Bronchial epithelial cell (primary cell): ENCODE results near the gene MICAL2. TPM values are rescaled to one million over a fixed set of nuclear protein-coding genes. Genes with fewer than 3 reads are reported as not detected.

Experiments used
- DNase-seq: peaks from one replicate; pipeline ENCODE4 v3.0.0-alpha.2; 2010; ENCODE audit warnings: low read depth
- FAIRE-seq: peaks from 2 replicates; lab custom pipeline; 2011; peaks lifted over from hg19 to GRCh38; lab: Jason Lieb, UNC
- H3K27me3 ChIP-seq: 2 replicates; pipeline ENCODE4 v1.5.1; 2011; ENCODE audit warnings: low read length; ENCODE audit not compliant: control insufficient read depth, insufficient read depth
- H3K36me3 ChIP-seq: 2 replicates; pipeline ENCODE4 v1.5.1; 2011; ENCODE audit warnings: low read length; ENCODE audit not compliant: control insufficient read depth, insufficient read depth
- H3K4me3 ChIP-seq: 2 replicates; pipeline ENCODE4 v1.5.1; 2011; ENCODE audit warnings: mild to moderate bottlenecking, low read depth, low read length, control low read depth
- CTCF ChIP-seq: IDR thresholded peaks from 2 replicates; pipeline ENCODE4 v1.5.1; 2011; ENCODE audit warnings: mild to moderate bottlenecking, moderate library complexity, low read length, control low read depth, inconsistent platforms; ENCODE audit not compliant: insufficient read depth, severe bottlenecking
- total RNA-seq: library from RNA; depleted of rRNA; stranded (reverse); fragments of >200 nt; gene quantifications from 2 replicates; pipeline ENCODE4 v1.2.1, GENCODE V29; 2014

Gene MICAL2
- total RNA-seq, 1 donor from 2014 or later: 75.0 TPM

- no peak for DNase-seq
- Histone ChIP-seq H3K36me3 (peaks cover 16% of the 10 kb centered on the region), H3K4me3 (no peak overlapping the region), H3K27me3 (no peaks in the 10 kb centered on the region)
- FAIRE-seq: no peak
- TF ChIP-seq CTCF: no peak
Observed at GRCh38 chr11:12235080-12235479, 124.7 kb downstream of the MICAL2 start.

- TF ChIP-seq CTCF: no peak
- Histone ChIP-seq H3K4me3 (no peak overlapping the region), H3K36me3 (peaks cover 15% of the 10 kb centered on the region), H3K27me3 (no peaks in the 10 kb centered on the region)
- no peak for DNase-seq
- no peak for FAIRE-seq
Observed at GRCh38 chr11:12235553-12235946, 125.2 kb downstream of the MICAL2 start.

GRCh38 chr11:12235947-12236743 lies 125.8 kb downstream of the MICAL2 start:
- Histone ChIP-seq H3K36me3 (peaks cover 20% of the 10 kb centered on the region), H3K4me3 (no peak overlapping the region), H3K27me3 (no peaks in the 10 kb centered on the region)
- peak; percentile 51 for TF ChIP-seq CTCF
- DNase-seq (peak; percentile 62), FAIRE-seq (no peak)

- FAIRE-seq (no peak), DNase-seq (no peak)
- H3K27me3 ChIP-seq: no peaks in the 10 kb centered on the region
- H3K4me3 ChIP-seq: no peak overlapping the region
- peaks cover 21% of the 10 kb centered on the region for H3K36me3 ChIP-seq
- no peak for TF ChIP-seq CTCF
Observed at GRCh38 chr11:12236744-12237101, 126.3 kb downstream of the MICAL2 start.

GRCh38 chr11:12237381-12237784 lies 127.0 kb downstream of the MICAL2 start:
- DNase-seq (no peak), FAIRE-seq (no peak)
- no peak overlapping the region for H3K4me3 ChIP-seq
- H3K36me3 ChIP-seq: peaks cover 27% of the 10 kb centered on the region
- TF ChIP-seq CTCF: no peak
- H3K27me3 ChIP-seq: no peaks in the 10 kb centered on the region

- TF ChIP-seq CTCF: no peak
- Histone ChIP-seq H3K27me3 (no peaks in the 10 kb centered on the region), H3K36me3 (peaks cover 29% of the 10 kb centered on the region), H3K4me3 (no peak overlapping the region)
- FAIRE-seq: no peak
- DNase-seq: no peak
Observed at GRCh38 chr11:12238420-12238819, 128.0 kb downstream of the MICAL2 start.
